IPS-11a (cell line): ENCODE measurements around the gene LRRC3B.

ENCODE experiments used
- H3K4me3 ChIP-seq: one replicate; pipeline ENCODE4 v1.5.1; 2013; ENCODE audit warnings: low read depth, low read length, control low read depth

The LRRC3B gene

GRCh38 chr3:26704736-26705135, 82.2 kb downstream of the LRRC3B start:
- H3K4me3 ChIP-seq: no peak overlapping the region

GRCh38 chr3:26708501-26708900, 85.9 kb downstream of the LRRC3B start:
- H3K4me3 ChIP-seq: no peak overlapping the region

- no peak overlapping the region for H3K4me3 ChIP-seq
Measured at GRCh38 chr3:26712211-26713026, 89.8 kb downstream of the LRRC3B start.

- no peak overlapping the region for H3K4me3 ChIP-seq
Measured at GRCh38 chr3:26713091-26713490, 90.5 kb downstream of the LRRC3B start.

- H3K4me3 ChIP-seq: no peak overlapping the region
Measured at GRCh38 chr3:26714485-26714884, 91.9 kb downstream of the LRRC3B start.

GRCh38 chr3:26715431-26715830, 92.9 kb downstream of the LRRC3B start:
- no peak overlapping the region for H3K4me3 ChIP-seq

- no peak overlapping the region for H3K4me3 ChIP-seq
Measured at GRCh38 chr3:26718315-26718714, 95.7 kb downstream of the LRRC3B start.

- H3K4me3 ChIP-seq: no peak overlapping the region
Measured at GRCh38 chr3:26719134-26719533, 96.6 kb downstream of the LRRC3B start.

- no peak overlapping the region for H3K4me3 ChIP-seq
Measured at GRCh38 chr3:26721047-26721446, 98.5 kb downstream of the LRRC3B start.

GRCh38 chr3:26731843-26732242, 109.3 kb downstream of the LRRC3B start:
- H3K4me3 ChIP-seq: no peak overlapping the region

GRCh38 chr3:26750263-26750662, 127.7 kb downstream of the LRRC3B start:
- no peak overlapping the region for H3K4me3 ChIP-seq

GRCh38 chr3:26752466-26752865, 129.9 kb downstream of the LRRC3B start:
- no peak overlapping the region for H3K4me3 ChIP-seq

GRCh38 chr3:26753095-26753494, 130.5 kb downstream of the LRRC3B start:
- no peak overlapping the region for H3K4me3 ChIP-seq

- H3K4me3 ChIP-seq: no peak overlapping the region
Measured at GRCh38 chr3:26757978-26758377, 135.4 kb downstream of the LRRC3B start.
